Measurements from ENCODE around the gene DUSP18. TPM values are rescaled to one million over a fixed set of nuclear protein-coding genes. Genes with fewer than 3 reads are reported as not detected.
A peak's percentile ranks its signal among the peaks of the same experiment; 100 is the strongest.
"Not testable (repeated sequence)": the region's sequence is repeated elsewhere in the genome, so short reads cannot be mapped to it uniquely, and the experiment has no call there.

The DUSP18 gene
- total RNA-seq, result 10 to 100 TPM in 1 of 2 donors, 1 to 10 TPM in 1; 8.7 to 11.3 TPM
- 1 to 10 TPM; 1.6 to 4.2 TPM for polyA plus RNA-seq
- long read RNA-seq, donor 1, transcript DUSP18-201 (2 exons, 2,479 nt), result major isoform, 18 of 40 reads
- long read RNA-seq, donor 1, partial matches to known transcripts, result 4 of 40 reads
- long read RNA-seq, donor 1, other reads (novel, unspliced or antisense), result 18 of 40 reads
- long read RNA-seq, donor 2, partial matches to known transcripts, result 0 of 8 reads
- long read RNA-seq, donor 2, other reads (novel, unspliced or antisense), result 6 of 8 reads

GRCh38 chr22:30667494-30668385 lies at the start of gene DUSP18:
DUSP18 (minus strand) TSS chr22:30667875; CDS start chr22:30664003, 3,872 bp downstream.
- intact Hi-C loops (cut with DNase I), result loop anchor here in 1 of 2 donors (1.0 kb wide), 1 partner anchor 32 kb away; the partner anchor contains the start of gene SLC35E4

DNA sequence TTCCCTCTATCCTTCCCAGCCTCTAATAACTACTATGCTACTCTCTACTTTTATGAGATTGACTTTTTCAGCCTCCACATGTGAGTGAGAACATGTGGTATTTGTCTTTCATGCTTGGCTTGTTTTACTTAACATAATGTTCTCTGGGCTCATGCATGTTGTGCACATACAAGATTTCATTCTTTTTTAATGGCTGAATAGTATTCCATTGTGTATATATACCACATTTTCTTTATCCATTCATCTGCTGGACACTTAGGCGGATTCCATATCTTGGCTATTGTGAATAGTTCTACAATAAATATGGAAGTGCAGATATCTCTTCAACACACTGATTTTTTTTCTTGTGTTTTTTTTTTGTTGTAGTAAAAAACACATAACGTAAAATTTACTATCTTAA lies 46.4 kb upstream of the DUSP18 start:
- no peak overlapping the region for H3K4me3 ChIP-seq (ENCODE audit: low read length in 2 of 2)
- H3K36me3 ChIP-seq (ENCODE audit: control insufficient read depth in 1 of 2, insufficient read depth in 2 of 2, low read length in 1 of 2), result no peaks in the 10 kb centered on the region
- H3K27ac ChIP-seq (ENCODE audit: low read depth in 1 of 2, low read length in 2 of 2), result no peak overlapping the region
- H3K9me3 ChIP-seq (ENCODE audit: control insufficient read depth, low read length), result no peaks in the 10 kb centered on the region
- DNase-seq (no peak), ATAC-seq (ENCODE audit: low FRiP score) (no peak)
- H3K27me3 ChIP-seq (ENCODE audit: control insufficient read depth in 1 of 2, insufficient read depth in 2 of 2, low read length in 1 of 2), result no peaks in the 10 kb centered on the region
- no peaks in the 10 kb centered on the region for H3K4me1 ChIP-seq (ENCODE audit: control insufficient read depth in 1 of 2, insufficient read depth in 2 of 2, low read length in 2 of 2)
- intact Hi-C loops (cut with DNase I), result no loop called here
- WGBS, 2 donors, result 86 to 95% methylated on average over 2 of the region's 2 CpGs

More at GRCh38 chr22:30667494-30668385, at the start of gene DUSP18:
- Histone ChIP-seq H3K4me1 (ENCODE audit: control insufficient read depth in 1 of 2, insufficient read depth in 2 of 2, low read length in 2 of 2) (no peaks in the 10 kb centered on the region), H3K36me3 (ENCODE audit: control insufficient read depth in 1 of 2, insufficient read depth in 2 of 2, low read length in 1 of 2) (no peaks in the 10 kb centered on the region), H3K4me3 (ENCODE audit: low read length in 2 of 2) (peak within 1 kb of the TSS; percentile 54 to 55), H3K27ac (ENCODE audit: low read depth in 1 of 2, low read length in 2 of 2) (no peak within 1 kb of the TSS), H3K27me3 (ENCODE audit: control insufficient read depth in 1 of 2, insufficient read depth in 2 of 2, low read length in 1 of 2) (no peaks in the 10 kb centered on the region), H3K9me3 (ENCODE audit: control insufficient read depth, low read length) (no peaks in the 10 kb centered on the region)
- DNase-seq, result peak; percentile 94 to 98
- ATAC-seq (ENCODE audit: low FRiP score), result peak; percentile 98
- WGBS, 2 donors, result 1% methylated on average over 77 of the region's 77 CpGs

- H3K27me3 ChIP-seq (ENCODE audit: control insufficient read depth in 1 of 2, insufficient read depth in 2 of 2, low read length in 1 of 2), result no peaks in the 10 kb centered on the region
- ATAC-seq (ENCODE audit: low FRiP score), result no peak
- WGBS, 2 donors, result 95% methylated on average over 1 of the region's 1 CpG
- H3K27ac ChIP-seq (ENCODE audit: low read depth in 1 of 2, low read length in 2 of 2), result no peak overlapping the region
- intact Hi-C loops (cut with DNase I), result no loop called here
- no peak overlapping the region for H3K4me3 ChIP-seq (ENCODE audit: low read length in 2 of 2)
- H3K9me3 ChIP-seq (ENCODE audit: control insufficient read depth, low read length), result no peaks in the 10 kb centered on the region
- no peak for DNase-seq
- H3K36me3 ChIP-seq (ENCODE audit: control insufficient read depth in 1 of 2, insufficient read depth in 2 of 2, low read length in 1 of 2), result no peaks in the 10 kb centered on the region
- no peaks in the 10 kb centered on the region for H3K4me1 ChIP-seq (ENCODE audit: control insufficient read depth in 1 of 2, insufficient read depth in 2 of 2, low read length in 2 of 2)
Measured at GRCh38 chr22:30712094-30712493, 44.4 kb upstream of the DUSP18 start.

GRCh38 chr22:30709980-30710379 lies 42.3 kb upstream of the DUSP18 start:
- H3K27ac ChIP-seq (ENCODE audit: low read depth in 1 of 2, low read length in 2 of 2); H3K36me3 ChIP-seq (ENCODE audit: control insufficient read depth in 1 of 2, insufficient read depth in 2 of 2, low read length in 1 of 2); H3K9me3 ChIP-seq (ENCODE audit: control insufficient read depth, low read length); H3K4me3 ChIP-seq (ENCODE audit: low read length in 2 of 2); H3K27me3 ChIP-seq (ENCODE audit: control insufficient read depth in 1 of 2, insufficient read depth in 2 of 2, low read length in 1 of 2); intact Hi-C loops (cut with DNase I); ATAC-seq (ENCODE audit: low FRiP score); DNase-seq; H3K4me1 ChIP-seq (ENCODE audit: control insufficient read depth in 1 of 2, insufficient read depth in 2 of 2, low read length in 2 of 2): not testable (repeated sequence)
- 91 to 95% methylated on average over 6 of the region's 6 CpGs for WGBS, 2 donors

DNA sequence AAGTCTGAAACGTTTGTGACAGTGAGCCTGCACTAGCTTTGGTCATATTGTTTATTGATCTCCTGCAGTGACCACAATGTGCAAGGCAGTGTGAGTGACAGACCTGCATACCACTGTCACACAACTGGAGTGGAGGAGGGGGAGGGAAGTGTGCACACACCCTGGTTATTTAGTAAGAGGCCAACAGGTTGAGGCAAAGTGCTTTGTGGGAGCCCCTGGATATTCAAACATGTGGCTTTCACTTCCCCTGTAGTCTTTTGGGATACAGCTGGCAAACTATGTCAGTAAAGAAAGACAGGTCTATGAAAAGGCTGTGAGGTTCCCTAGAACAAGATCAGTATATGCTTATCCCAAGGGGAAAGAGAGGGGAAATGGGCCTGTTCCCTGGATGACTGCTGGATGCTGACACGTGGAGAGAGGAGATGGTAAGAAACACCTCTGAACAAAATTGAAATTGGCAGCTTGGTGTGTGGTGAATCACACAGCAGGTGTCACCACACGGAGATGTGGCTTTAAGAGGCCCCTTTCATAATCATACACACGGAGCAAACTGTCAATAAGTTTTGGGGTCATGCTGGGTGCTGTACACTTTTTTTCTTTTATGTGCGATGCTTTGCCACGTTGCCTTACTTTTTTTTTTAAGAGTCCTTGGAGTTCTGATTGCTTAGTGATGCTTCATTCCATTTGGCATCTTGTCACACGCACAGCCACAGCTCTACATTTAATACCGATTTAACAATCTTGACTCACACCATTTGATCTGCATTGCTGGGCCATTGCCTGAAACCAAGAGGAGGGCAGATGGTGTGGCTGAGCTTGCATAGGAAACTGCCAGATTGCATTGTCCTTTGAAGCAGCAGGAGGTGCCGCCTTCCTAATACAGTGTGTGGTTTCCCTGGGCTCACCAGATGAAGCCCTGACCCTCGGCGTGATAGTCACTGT lies 38.3 kb upstream of the DUSP18 start:
- no peak for ATAC-seq (ENCODE audit: low FRiP score)
- intact Hi-C loops (cut with DNase I), result no loop called here
- Histone ChIP-seq H3K9me3 (ENCODE audit: control insufficient read depth, low read length) (no peaks in the 10 kb centered on the region), H3K4me3 (ENCODE audit: low read length in 2 of 2) (no peak overlapping the region), H3K27me3 (ENCODE audit: control insufficient read depth in 1 of 2, insufficient read depth in 2 of 2, low read length in 1 of 2) (no peaks in the 10 kb centered on the region), H3K36me3 (ENCODE audit: control insufficient read depth in 1 of 2, insufficient read depth in 2 of 2, low read length in 1 of 2) (no peaks in the 10 kb centered on the region), H3K27ac (ENCODE audit: low read depth in 1 of 2, low read length in 2 of 2) (no peak overlapping the region), H3K4me1 (ENCODE audit: control insufficient read depth in 1 of 2, insufficient read depth in 2 of 2, low read length in 2 of 2) (no peaks in the 10 kb centered on the region)
- DNase-seq, result no peak
- WGBS, 2 donors, result 62 to 68% methylated on average over 11 of the region's 11 CpGs

DNA sequence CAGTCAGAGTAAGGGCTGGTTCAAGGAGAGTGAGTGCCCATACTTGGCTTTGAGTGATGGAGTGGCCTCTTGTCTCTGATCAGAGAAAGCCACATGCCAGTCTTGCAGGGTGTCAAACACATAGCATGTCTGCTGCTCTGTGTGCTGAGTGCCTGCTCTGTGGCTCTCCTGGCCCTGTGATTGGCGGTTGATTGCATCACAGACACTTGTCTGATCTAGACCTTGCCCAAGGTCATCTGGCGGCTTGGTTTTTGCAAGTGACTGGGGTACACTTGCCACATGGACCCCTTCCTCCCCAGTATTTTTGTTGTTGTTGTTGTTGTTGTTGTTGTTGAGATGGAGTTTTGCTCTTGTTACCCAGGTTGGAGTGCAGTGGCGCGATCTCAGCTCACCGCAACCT lies 37.3 kb upstream of the DUSP18 start:
- Histone ChIP-seq H3K27me3 (ENCODE audit: control insufficient read depth in 1 of 2, insufficient read depth in 2 of 2, low read length in 1 of 2) (no peaks in the 10 kb centered on the region), H3K36me3 (ENCODE audit: control insufficient read depth in 1 of 2, insufficient read depth in 2 of 2, low read length in 1 of 2) (no peaks in the 10 kb centered on the region), H3K4me3 (ENCODE audit: low read length in 2 of 2) (no peak overlapping the region), H3K27ac (ENCODE audit: low read depth in 1 of 2, low read length in 2 of 2) (no peak overlapping the region), H3K9me3 (ENCODE audit: control insufficient read depth, low read length) (no peaks in the 10 kb centered on the region), H3K4me1 (ENCODE audit: control insufficient read depth in 1 of 2, insufficient read depth in 2 of 2, low read length in 2 of 2) (no peaks in the 10 kb centered on the region)
- WGBS, 2 donors, result 95 to 99% methylated on average over 4 to 5 of the region's 5 CpGs
- intact Hi-C loops (cut with DNase I), result no loop called here
- DNase-seq (no peak), ATAC-seq (ENCODE audit: low FRiP score) (no peak)

GRCh38 chr22:30702856-30703255 lies 35.2 kb upstream of the DUSP18 start:
- no peaks in the 10 kb centered on the region for H3K4me1 ChIP-seq (ENCODE audit: control insufficient read depth in 1 of 2, insufficient read depth in 2 of 2, low read length in 2 of 2)

DNA sequence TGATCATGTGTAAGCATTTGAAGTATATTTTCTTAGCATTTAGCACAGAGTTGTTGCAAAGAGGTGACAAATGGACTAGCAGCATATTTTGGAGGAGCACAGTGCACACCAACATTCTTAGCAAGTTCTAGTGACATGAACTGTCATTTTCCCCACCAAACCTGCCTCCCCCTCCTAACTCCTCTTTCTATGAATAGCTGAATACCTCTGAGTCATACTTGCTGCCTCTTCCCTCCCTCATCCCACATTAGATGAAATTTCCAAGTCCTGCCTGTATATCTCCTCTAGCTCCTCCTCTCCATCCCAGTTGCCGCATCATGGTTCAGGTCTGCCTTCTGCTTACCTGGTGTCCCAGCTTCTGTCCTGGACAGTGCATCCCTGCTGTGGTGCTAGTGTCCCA lies 34.2 kb upstream of the DUSP18 start:
- H3K27ac ChIP-seq (ENCODE audit: low read depth in 1 of 2, low read length in 2 of 2), result no peak overlapping the region
- no peaks in the 10 kb centered on the region for H3K36me3 ChIP-seq (ENCODE audit: control insufficient read depth in 1 of 2, insufficient read depth in 2 of 2, low read length in 1 of 2)
- WGBS, 2 donors, result 99 to 100% methylated on average over 1 of the region's 1 CpG
- no peaks in the 10 kb centered on the region for H3K27me3 ChIP-seq (ENCODE audit: control insufficient read depth in 1 of 2, insufficient read depth in 2 of 2, low read length in 1 of 2)
- H3K4me3 ChIP-seq (ENCODE audit: low read length in 2 of 2), result no peak overlapping the region
- no peaks in the 10 kb centered on the region for H3K9me3 ChIP-seq (ENCODE audit: control insufficient read depth, low read length)
- DNase-seq, result no peak
- no peak for ATAC-seq (ENCODE audit: low FRiP score)
- no peaks in the 10 kb centered on the region for H3K4me1 ChIP-seq (ENCODE audit: control insufficient read depth in 1 of 2, insufficient read depth in 2 of 2, low read length in 2 of 2)
- intact Hi-C loops (cut with DNase I), result no loop called here

More at GRCh38 chr22:30702856-30703255, 35.2 kb upstream of the DUSP18 start:
- Histone ChIP-seq H3K36me3 (ENCODE audit: control insufficient read depth in 1 of 2, insufficient read depth in 2 of 2, low read length in 1 of 2) (no peaks in the 10 kb centered on the region), H3K27me3 (ENCODE audit: control insufficient read depth in 1 of 2, insufficient read depth in 2 of 2, low read length in 1 of 2) (no peaks in the 10 kb centered on the region), H3K4me3 (ENCODE audit: low read length in 2 of 2) (no peak overlapping the region), H3K27ac (ENCODE audit: low read depth in 1 of 2, low read length in 2 of 2) (no peak overlapping the region), H3K9me3 (ENCODE audit: control insufficient read depth, low read length) (no peaks in the 10 kb centered on the region)
- intact Hi-C loops (cut with DNase I), result no loop called here
- ATAC-seq (ENCODE audit: low FRiP score), result no peak
- no peak for DNase-seq
- WGBS, 2 donors, result 96 to 100% methylated on average over 1 of the region's 1 CpG
